ENCODE data around the gene PATL1. TPM values are rescaled to one million over a fixed set of nuclear protein-coding genes. Genes with fewer than 3 reads are reported as not detected.
A peak's percentile ranks its signal among the peaks of the same experiment; 100 is the strongest.

Gene PATL1
- polyA plus RNA-seq, 2 of the 4 experiments (the other 2 are of a cell fraction) = 40.6 to 61.4 TPM

DNA sequence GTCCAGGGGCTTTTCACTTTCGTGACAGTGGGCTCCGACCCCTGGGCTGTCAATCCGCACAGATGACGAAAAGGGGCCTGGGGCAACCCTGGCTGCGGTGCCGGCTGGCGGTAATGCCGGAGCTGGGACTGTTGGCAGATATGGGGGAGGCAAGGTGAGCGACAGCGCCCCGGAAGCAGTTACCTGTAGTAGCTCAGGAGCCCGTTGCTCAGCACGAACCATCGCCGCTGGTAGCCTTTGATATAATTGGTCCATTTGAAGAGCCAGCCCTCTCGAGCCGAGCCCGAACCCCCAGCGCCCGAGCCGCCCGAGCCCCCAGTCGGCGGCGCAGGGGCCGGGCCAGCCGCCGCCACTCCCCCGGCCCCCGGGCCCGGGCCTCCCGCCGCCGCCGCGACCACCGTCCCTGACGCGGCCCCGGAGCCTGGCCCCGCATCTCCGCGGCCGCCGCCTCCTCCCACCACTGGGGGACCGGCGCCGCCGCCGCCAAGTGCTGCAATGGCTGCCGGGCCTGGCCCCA is 53.7 kb downstream of the PATL1 start:
- ChIA-PET CTCF (interaction anchor here (1.1 to 2.1 kb wide), 7 partner anchors 9 to 140 kb away, joined by 3 to 7 read pairs (median 4); partner anchors contain the start of gene STX3), POLR2A (interaction anchor here (0.7 to 2.1 kb wide), 8 partner anchors 10 to 82 kb away, joined by 3 to 43 read pairs (median 7); partner anchors contain the start of gene PATL1)
- FAIRE-seq (no peak), DNase-seq (ENCODE audit: low read depth in 1 of 2, low spot score in 1 of 2) (peak; percentile 28 to 39), ATAC-seq (peak in 1 of 2 experiments; percentile 37; a peak in 3 of 6 replicates)
- WGBS (ENCODE audit: missing lambda C conversion rate) = 2% methylated on average over 15 of the region's 51 CpGs
- Histone ChIP-seq H3K4me3 (peak overlapping the region; percentile 75), H3K27ac (peak overlapping the region; percentile 84 to 97), H3K4me2 (peak overlapping the region; percentile 97), H3K9me3 (no peaks in the 10 kb centered on the region), H3K4me1 (peaks cover 29% of the 10 kb centered on the region; the same call in 2 of the 3 replicates)
- TF ChIP-seq, protein P1, sequence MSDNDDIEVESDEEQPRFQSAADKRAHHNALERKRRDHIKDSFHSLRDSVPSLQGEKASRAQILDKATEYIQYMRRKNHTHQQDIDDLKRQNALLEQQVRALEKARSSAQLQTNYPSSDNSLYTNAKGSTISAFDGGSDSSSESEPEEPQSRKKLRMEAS (IDR thresholded peaks at IDR 0.05) = 0 out of 2 replicates have a peak, but pooled peaks have one; percentile 15
- no peak for TF ChIP-seq HOXA7 (CRISPR knock-in tag; IDR thresholded peaks at IDR 0.05)
- TF ChIP-seq POLR2AphosphoS2 (conservative IDR thresholded peaks at IDR 0.05; ENCODE audit: low read length) = no peak
- TF ChIP-seq EP300 (IDR thresholded peaks at IDR 0.05) = no peak
- no peak for TF ChIP-seq PBX3 (IDR thresholded peaks at IDR 0.05)
- TF ChIP-seq JUN (IDR thresholded peaks at IDR 0.05) = no peak; a peak in 1 of 5 replicates
- no peak for TF ChIP-seq KDM1A (IDR thresholded peaks at IDR 0.05; ENCODE audit: low read depth)
- TF ChIP-seq CHD2 (IDR thresholded peaks at IDR 0.05; ENCODE audit: low read length, partially characterized antibody) = no peak
- TF ChIP-seq HOXB13 (CRISPR knock-in tag; IDR thresholded peaks at IDR 0.05; ENCODE audit: low read depth) = no peak
- no peak for TF ChIP-seq ELK1 (IDR thresholded peaks at IDR 0.05; ENCODE audit: low read depth, low read length)
- TF ChIP-seq PHF8 (IDR thresholded peaks at IDR 0.05; ENCODE audit: borderline replicate concordance, low read depth) = 0 out of 2 replicates have a peak, but pooled peaks have one; percentile 41
- TF ChIP-seq NPAS2 (CRISPR knock-in tag; IDR thresholded peaks at IDR 0.05; ENCODE audit: borderline replicate concordance) = no peak
- no peak for TF ChIP-seq POLR2A (IDR thresholded peaks at IDR 0.05; ENCODE audit: low read length)

GRCh38 chr11:59614277-59615119 is 54.3 kb downstream of the PATL1 start:
- H3K27ac ChIP-seq = peak overlapping the region; percentile 84 to 97
- DNase-seq (ENCODE audit: low read depth in 1 of 2, low spot score in 1 of 2) (peak in 1 of 2 experiments; percentile 10), ATAC-seq (no peak), FAIRE-seq (no peak)
- H3K9me3 ChIP-seq = no peaks in the 10 kb centered on the region
- peak overlapping the region; percentile 75 for H3K4me3 ChIP-seq
- TF ChIP-seq ZNF302 (CRISPR knock-in tag; IDR thresholded peaks at IDR 0.05) (no peak), FOSL2 (IDR thresholded peaks at IDR 0.05) (no peak), FOSL2 (CRISPR knock-in tag; IDR thresholded peaks at IDR 0.05) (peak; percentile 29; the same call in 1 of the 2 replicates)
- peaks cover 29% of the 10 kb centered on the region; the same call in 2 of the 3 replicates for H3K4me1 ChIP-seq
- peak overlapping the region; percentile 97 for H3K4me2 ChIP-seq
- WGBS (ENCODE audit: missing lambda C conversion rate) = 11% methylated on average over 13 of the region's 13 CpGs
- POLR2A ChIA-PET = interaction anchor here (1.9 to 2.1 kb wide), 2 partner anchors 49 to 77 kb away, joined by 13 to 18 read pairs; no protein-coding TSS in a partner anchor
- CTCF ChIA-PET = interaction anchor here (1.1 to 2.1 kb wide), 5 partner anchors 8 to 66 kb away, joined by 3 to 7 read pairs (median 3); no protein-coding TSS in a partner anchor
